ENCODE data around the gene PSMC3.

Gene PSMC3

DNA sequence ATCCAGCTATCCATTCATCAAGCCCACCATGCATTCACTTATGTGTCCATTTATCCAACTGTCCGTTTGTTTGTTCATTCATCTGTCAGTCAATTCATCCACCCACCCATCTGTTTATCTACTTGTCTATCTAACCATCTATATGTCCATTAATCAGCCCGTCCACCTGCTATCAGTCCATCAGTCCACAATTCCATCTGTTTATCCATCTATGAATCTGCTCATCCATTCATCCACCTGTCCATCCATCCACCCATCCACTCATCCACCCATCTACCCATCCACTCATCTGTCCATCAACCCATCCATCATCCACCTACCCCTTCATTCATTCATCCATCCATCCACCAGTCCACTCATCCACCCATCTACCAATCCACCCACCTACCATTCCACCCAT lies 46.9 kb downstream of the PSMC3 start:
- H3K9me3 Mint-ChIP-seq = no peaks in the 10 kb centered on the region
- no peak for ATAC-seq
- H3K4me1 Mint-ChIP-seq = peaks cover 12% of the 10 kb centered on the region
- H3K36me3 Mint-ChIP-seq = no peaks in the 10 kb centered on the region
- DNase-seq (ENCODE audit: low spot score in 2 of 2) = no peak
- H3K4me3 Mint-ChIP-seq = no peak overlapping the region
- H3K27ac Mint-ChIP-seq = no peak overlapping the region

GRCh38 chr11:47378836-47379170 lies 47.4 kb downstream of the PSMC3 start:
- H3K4me3 Mint-ChIP-seq = no peak overlapping the region
- DNase-seq (ENCODE audit: low spot score in 2 of 2) = no peak
- H3K9me3 Mint-ChIP-seq = no peaks in the 10 kb centered on the region
- H3K4me1 Mint-ChIP-seq = peaks cover 17% of the 10 kb centered on the region
- H3K36me3 Mint-ChIP-seq = no peaks in the 10 kb centered on the region
- no peak for ATAC-seq
- H3K27ac Mint-ChIP-seq = peak overlapping the region; percentile 26

- no peaks in the 10 kb centered on the region for H3K9me3 Mint-ChIP-seq
- no peak for ATAC-seq
- H3K36me3 Mint-ChIP-seq = no peaks in the 10 kb centered on the region
These were observed 48.0 kb downstream of the PSMC3 start, which contains the start of gene SPI1 for GRCh38 chr11:47378010-47378835. Gene SPI1, minus strand, starts transcription at chr11:47378547. Its CDS starts 194 bp downstream, at chr11:47378353.

DNA sequence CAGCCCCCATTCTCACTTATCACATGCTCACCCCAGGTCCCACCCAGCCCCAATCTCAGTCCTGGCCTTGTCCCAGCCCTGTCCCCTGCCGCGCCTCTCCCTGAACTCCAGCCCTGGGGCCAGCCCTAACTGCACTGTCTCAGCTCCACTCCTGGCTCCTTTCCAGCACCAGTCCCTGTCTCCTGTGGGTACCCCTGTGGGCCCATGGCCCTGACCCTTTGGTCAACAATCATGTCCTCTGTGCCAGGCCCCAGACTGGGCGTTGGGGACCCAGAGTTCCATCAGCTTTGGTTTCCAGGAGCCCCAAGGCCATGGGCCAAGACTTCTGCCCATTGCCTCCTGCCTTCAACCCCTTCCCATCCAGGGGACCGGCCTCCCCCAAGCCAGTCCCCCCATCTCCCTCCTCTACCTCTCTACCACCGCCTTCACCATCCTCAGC lies 48.6 kb downstream of the PSMC3 start:
- Mint-ChIP-seq H3K4me1 (peaks cover 19% of the 10 kb centered on the region), H3K36me3 (no peaks in the 10 kb centered on the region), H3K27ac (peak overlapping the region; percentile 26), H3K9me3 (no peaks in the 10 kb centered on the region), H3K4me3 (peak overlapping the region; percentile 31)
- DNase-seq (ENCODE audit: low spot score in 2 of 2) (no peak), ATAC-seq (no peak)

More at GRCh38 chr11:47378010-47378835, 48.0 kb downstream of the PSMC3 start, which contains the start of gene SPI1:
- Mint-ChIP-seq H3K27ac (peak within 1 kb of the TSS; percentile 26), H3K4me3 (peak within 1 kb of the TSS; percentile 31), H3K4me1 (peaks cover 19% of the 10 kb centered on the region)
- no peak for DNase-seq (ENCODE audit: low spot score in 2 of 2)

- H3K9me3 Mint-ChIP-seq = no peaks in the 10 kb centered on the region
- no peak overlapping the region for H3K4me3 Mint-ChIP-seq
- ATAC-seq (no peak), DNase-seq (ENCODE audit: low spot score in 2 of 2) (no peak)
- peaks cover 19% of the 10 kb centered on the region for H3K4me1 Mint-ChIP-seq
- no peak overlapping the region for H3K27ac Mint-ChIP-seq
- H3K36me3 Mint-ChIP-seq = no peaks in the 10 kb centered on the region
These were observed 49.5 kb downstream of the PSMC3 start for GRCh38 chr11:47376525-47377371.

DNA sequence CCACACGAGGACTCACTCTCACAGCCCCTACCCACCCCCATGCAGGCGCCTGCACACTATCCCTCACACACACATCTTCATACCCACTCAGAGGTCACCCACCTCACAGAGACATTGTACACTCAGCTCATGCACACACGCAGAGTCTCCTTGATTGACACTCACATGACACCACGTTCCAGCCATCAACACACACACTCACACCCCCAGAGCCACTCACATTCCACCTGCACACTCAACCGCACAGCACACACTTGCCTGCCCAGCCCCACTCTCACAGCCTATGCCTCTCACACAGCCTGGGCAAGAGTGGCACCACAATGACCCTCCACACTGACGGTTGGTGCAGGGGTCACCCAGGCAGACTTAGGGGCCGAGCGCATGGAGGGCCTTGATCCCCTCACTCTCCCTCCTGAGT lies 50.1 kb downstream of the PSMC3 start:
- no peak for ATAC-seq
- Mint-ChIP-seq H3K27ac (no peak overlapping the region), H3K36me3 (no peaks in the 10 kb centered on the region), H3K4me1 (peaks cover 19% of the 10 kb centered on the region), H3K4me3 (no peak overlapping the region), H3K9me3 (no peaks in the 10 kb centered on the region)
- DNase-seq (ENCODE audit: low spot score in 2 of 2) = no peak

GRCh38 chr11:47375546-47376085 lies 50.6 kb downstream of the PSMC3 start:
- no peak for DNase-seq (ENCODE audit: low spot score in 2 of 2)
- Mint-ChIP-seq H3K4me1 (peaks cover 19% of the 10 kb centered on the region), H3K27ac (no peak overlapping the region), H3K9me3 (no peaks in the 10 kb centered on the region), H3K36me3 (no peaks in the 10 kb centered on the region), H3K4me3 (no peak overlapping the region)
- ATAC-seq = no peak

- Mint-ChIP-seq H3K36me3 (no peaks in the 10 kb centered on the region), H3K4me1 (peaks cover 19% of the 10 kb centered on the region), H3K4me3 (no peak overlapping the region), H3K9me3 (no peaks in the 10 kb centered on the region), H3K27ac (peak overlapping the region; percentile 17)
- ATAC-seq = no peak
- DNase-seq (ENCODE audit: low spot score in 2 of 2) = no peak
These were observed 51.2 kb downstream of the PSMC3 start for GRCh38 chr11:47375020-47375419.

DNA sequence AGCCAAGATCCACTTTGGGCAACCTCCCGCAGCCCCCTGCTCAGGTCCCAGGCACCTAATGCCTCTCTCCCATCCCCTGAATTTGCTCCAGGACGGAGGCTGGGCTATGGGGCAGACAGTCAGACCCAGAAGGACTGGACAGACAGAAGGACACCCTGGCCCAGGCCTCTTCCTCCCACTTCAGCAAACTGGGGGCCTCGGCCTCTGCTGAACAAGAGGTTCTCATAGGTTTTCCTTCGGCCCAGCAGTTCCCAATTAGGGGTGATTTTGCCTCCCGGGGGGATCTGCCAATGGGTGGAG lies 51.6 kb downstream of the PSMC3 start:
- H3K36me3 Mint-ChIP-seq = no peaks in the 10 kb centered on the region
- no peak overlapping the region for H3K4me3 Mint-ChIP-seq
- H3K9me3 Mint-ChIP-seq = no peaks in the 10 kb centered on the region
- H3K27ac Mint-ChIP-seq = peak overlapping the region; percentile 17
- ATAC-seq (no peak), DNase-seq (ENCODE audit: low spot score in 2 of 2) (no peak)
- H3K4me1 Mint-ChIP-seq = peaks cover 22% of the 10 kb centered on the region

GRCh38 chr11:47373876-47374719 lies 52.1 kb downstream of the PSMC3 start:
- peak; percentile 87 for ATAC-seq
- Mint-ChIP-seq H3K27ac (peak overlapping the region; percentile 17), H3K4me3 (no peak overlapping the region), H3K4me1 (peaks cover 28% of the 10 kb centered on the region), H3K36me3 (no peaks in the 10 kb centered on the region), H3K9me3 (no peaks in the 10 kb centered on the region)
- DNase-seq (ENCODE audit: low spot score in 2 of 2) = peak; percentile 87 to 90

DNA sequence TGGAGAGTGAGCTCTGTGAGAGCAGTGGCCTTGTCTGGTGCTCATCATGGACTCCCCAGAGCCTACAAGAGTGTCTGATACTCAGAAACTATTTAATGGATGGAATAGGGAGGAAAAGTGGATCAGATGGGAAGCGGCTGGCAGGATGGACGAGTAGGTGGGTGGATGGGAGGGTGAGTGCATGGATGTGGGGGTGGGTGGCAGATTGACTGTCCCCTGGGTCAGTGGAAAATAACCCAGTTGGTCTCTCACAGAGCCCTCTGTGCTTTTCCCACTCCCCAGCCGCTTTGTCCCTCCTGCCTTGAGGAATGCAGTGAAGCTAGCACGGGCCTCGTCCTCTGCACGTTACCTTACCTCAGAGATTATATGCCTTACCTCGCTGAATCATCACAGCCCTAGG lies 53.8 kb downstream of the PSMC3 start:
- no peak for DNase-seq (ENCODE audit: low spot score in 2 of 2)
- Mint-ChIP-seq H3K36me3 (no peaks in the 10 kb centered on the region), H3K9me3 (no peaks in the 10 kb centered on the region), H3K4me3 (no peak overlapping the region), H3K4me1 (peaks cover 29% of the 10 kb centered on the region), H3K27ac (no peak overlapping the region)
- no peak for ATAC-seq

DNA sequence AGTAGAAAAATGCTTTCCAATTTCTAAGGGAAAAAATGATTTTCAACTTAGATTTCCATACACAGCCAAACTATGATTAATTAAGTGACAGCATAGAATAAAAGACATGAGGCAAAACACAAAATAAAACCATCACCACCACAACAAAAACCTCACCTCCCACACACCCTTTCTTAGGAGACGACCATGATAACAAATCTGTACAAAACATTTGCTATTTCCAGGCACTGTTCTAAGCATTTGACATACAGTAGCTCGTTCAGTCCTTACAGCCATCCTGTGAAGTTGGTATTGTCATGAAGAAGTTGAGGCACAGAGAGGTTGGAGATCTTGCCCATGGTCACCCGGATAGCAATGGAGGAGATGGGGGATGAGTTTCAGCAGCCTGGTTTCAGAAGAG lies 56.6 kb downstream of the PSMC3 start:
- Mint-ChIP-seq H3K4me1 (peaks cover 27% of the 10 kb centered on the region), H3K36me3 (no peaks in the 10 kb centered on the region), H3K27ac (peak overlapping the region; percentile 5), H3K9me3 (no peaks in the 10 kb centered on the region), H3K4me3 (no peak overlapping the region)
- DNase-seq (ENCODE audit: low spot score in 2 of 2) (no peak), ATAC-seq (no peak)

Measured in stimulated activated effector memory CD8-positive, alpha-beta T cell treated with anti-CD3 and anti-CD28 coated beads, Interleukin-12 subunit alpha, Interleukin-12 subunit beta, amount 100 ng/mL, for 72 hours (primary cell).